Heart left ventricle (tissue), 16 donors: ENCODE data around the gene CHMP3. TPM values are rescaled to one million over a fixed set of nuclear protein-coding genes. Genes with fewer than 3 reads are reported as not detected.

Experiments used
- ATAC-seq, 4 donors: fragments of 200-7000 bp; cut with Tn5 transposase; one replicate each; pipeline ENCODE4 v1.9.1; 2020 to 2022; ENCODE audit warnings: moderate library complexity in 4 of 4, mild to moderate bottlenecking in 3 of 4, moderate number of reproducible peaks in 1 of 4
- DNase-seq, 5 donors: peaks; one replicate each; pipeline ENCODE4 v3.0.0-alpha.2; 2020
- H3K27ac ChIP-seq, 12 donors: fragments of 200-600 bp; sonication (generic) in 4 of 12; one replicate each; pipeline versions ENCODE4 v1.5.0 to v1.8.0; 2016 to 2022; ENCODE audit warnings: mild to moderate bottlenecking in 2 of 12
- H3K27me3 ChIP-seq, 9 donors: fragments of 200-600 bp; sonication (generic) in 2 of 9; one replicate each; pipeline versions ENCODE4 v1.5.1 to v1.8.0; 2016 to 2022; ENCODE audit warnings: mild to moderate bottlenecking in 3 of 9
- H3K36me3 ChIP-seq, 9 donors: fragments of 200-600 bp; sonication (generic) in 2 of 9; one replicate each; pipeline versions ENCODE4 v1.5.0 to v1.8.0; 2018 to 2022; ENCODE audit warnings: mild to moderate bottlenecking in 2 of 9
- H3K4me1 ChIP-seq, 12 donors: fragments of 200-600 bp; sonication (generic) in 4 of 12; one replicate each; pipeline versions ENCODE4 v1.5.0 to v1.8.0; 2016 to 2022; ENCODE audit warnings: mild to moderate bottlenecking in 3 of 12
- H3K4me3 ChIP-seq, 12 donors: fragments of 200-600 bp; sonication (generic) in 4 of 12; one replicate each; pipeline versions ENCODE4 v1.5.0 to v1.8.0; 2017 to 2022; ENCODE audit warnings: mild to moderate bottlenecking in 9 of 12, moderate library complexity in 4 of 12
- H3K9me3 ChIP-seq, 12 donors: fragments of 200-600 bp; sonication (generic) in 4 of 12; one replicate each; pipeline versions ENCODE4 v1.5.0 to v1.8.0; 2016 to 2022; ENCODE audit warnings: mild to moderate bottlenecking in 1 of 12
- POLR2A ChIP-seq, 2 donors: fragments of 450-650 bp; IDR thresholded peaks; one replicate each; pipeline ENCODE4 v1.6.1; 2017; ENCODE audit warnings: antibody characterized with exemption in 2 of 2, mild to moderate bottlenecking in 2 of 2, moderate library complexity in 2 of 2
- WGBS, 4 donors: extraction: QIAGEN DNeasy Blood & Tissue Kit in 2 of 4; methylation state at CpG; one replicate each; pipeline versions ENCODE4 v1.1.5 to v1.1.7; 2013 to 2018; 5-methylcytosine and 5-hydroxymethylcytosine counted together
- intact Hi-C, 10 donors: fragments of 100-400 bp; cut with DNase I; formaldehyde crosslinking; loops; one replicate each; pipeline versions ENCODE4 v1.11.1 to v1.14.2; 2022
- polyA plus RNA-seq, 2 donors: library from polyadenylated mRNA; stranded (reverse); fragments of 200-250 nt; gene quantifications; one replicate each; pipeline ENCODE4 v1.2.3, GENCODE V29; 2013
- total RNA-seq, 9 donors: library from RNA; depleted of rRNA in 2 of 9; stranded (reverse); fragments of >200 nt in 2 of 9; fragmentation: NEBNext Ultra II Directional in 3 of 9; extraction: Animal tissue kit (Norgen Biotek cat#: 25700) in 3 of 9; gene quantifications; one replicate each; pipeline versions ENCODE4 v1.1.0 to v1.2.4, GENCODE V29; 2016 to 2023
- TF ChIP-seq, protein P1 (sequence below), 12 donors: fragments of 200-600 bp; sonication (generic) in 4 of 12; IDR thresholded peaks; one replicate each; pipeline versions ENCODE4 v1.5.0 to v1.8.0; 2018 to 2022; ENCODE audit warnings: antibody characterized with exemption in 12 of 12, mild to moderate bottlenecking in 5 of 12
- donor health status: ischemic (EF 13 %, LVEDD 7.1; RV severe dilation, severe dysfunction).
- donor health status: healthy with polysubstance abuse.
- donor health status: DM: no; HTN: yes; CAD: no.
- donor health status: DM: no; HTN: no; CAD: no.
- donor health status: ischemic (EF 25% LVEDD 6.9; RV normal size, moderate dysfunction).
- donor health status: ischemic (EF 25% LVEDD 5.7; RV mildly dilated, moderate dysfunction).
- donor health status: healthy.
- donor health status: DM: yes; HTN: yes; CAD: no.
- donor health status: ischemic (EF 35%, LVEDD 5.7; RV mildly dilated, moderate dysfunction).
- donor health status: nonischemic (EF 11% LVEDD 7.7; RV severe dilation, severe dysfunction).
- donor health status: DM: yes; HTN: yes; CAD: no.
- donor health status: PGD.
- donor health status: ischemic (EF 29% LVEDD 5.4; RV normal size, mild dysfunction).
- donor health status: nonischemic (EF 23%, LVEDD 6.1; RV moderate dilation, normal function).

Gene CHMP3
- total and polyA plus RNA-seq, 11 donors, result 50.0 to 178 (median 144) TPM

DNA sequence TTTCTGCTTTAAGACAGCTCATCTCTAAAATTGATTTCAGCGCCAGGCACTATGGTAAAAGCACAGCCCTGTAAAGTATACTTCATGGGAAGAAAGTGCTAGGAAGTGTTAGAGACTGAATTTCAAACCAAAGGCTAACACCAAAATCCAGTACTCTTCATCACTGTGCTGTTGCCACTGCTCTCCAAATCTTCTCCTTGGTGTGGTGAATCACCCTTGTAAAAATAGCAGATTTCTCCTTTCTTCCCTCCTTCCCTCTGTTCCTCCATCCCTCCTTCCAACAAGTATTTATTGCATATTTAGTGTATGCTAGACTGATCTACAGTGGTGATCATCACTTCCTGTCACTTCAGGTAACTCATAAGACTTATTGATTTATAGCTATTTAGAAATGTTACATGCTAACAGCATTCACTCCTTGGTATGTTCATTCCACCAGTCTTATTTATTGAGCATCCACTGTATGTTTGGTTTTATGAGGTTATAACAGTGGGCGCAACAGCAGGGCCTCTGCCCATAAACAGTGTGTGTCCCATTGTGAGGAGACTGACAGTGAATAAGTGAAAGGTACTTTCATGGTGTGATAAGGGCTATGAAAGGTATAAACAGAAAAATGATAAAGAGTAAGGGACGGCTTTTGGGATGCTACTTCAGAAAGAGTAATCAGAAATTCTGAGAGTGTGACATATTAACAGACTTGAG lies 102.0 kb downstream of the CHMP3 start:
- no peak overlapping the region for H3K27ac ChIP-seq
- peaks cover 0 to 100% (median 99%) of the 10 kb centered on the region in 9 donors for H3K36me3 ChIP-seq
- no peak for TF ChIP-seq POLR2A (IDR thresholded peaks at IDR 0.05)
- TF ChIP-seq, protein P1, sequence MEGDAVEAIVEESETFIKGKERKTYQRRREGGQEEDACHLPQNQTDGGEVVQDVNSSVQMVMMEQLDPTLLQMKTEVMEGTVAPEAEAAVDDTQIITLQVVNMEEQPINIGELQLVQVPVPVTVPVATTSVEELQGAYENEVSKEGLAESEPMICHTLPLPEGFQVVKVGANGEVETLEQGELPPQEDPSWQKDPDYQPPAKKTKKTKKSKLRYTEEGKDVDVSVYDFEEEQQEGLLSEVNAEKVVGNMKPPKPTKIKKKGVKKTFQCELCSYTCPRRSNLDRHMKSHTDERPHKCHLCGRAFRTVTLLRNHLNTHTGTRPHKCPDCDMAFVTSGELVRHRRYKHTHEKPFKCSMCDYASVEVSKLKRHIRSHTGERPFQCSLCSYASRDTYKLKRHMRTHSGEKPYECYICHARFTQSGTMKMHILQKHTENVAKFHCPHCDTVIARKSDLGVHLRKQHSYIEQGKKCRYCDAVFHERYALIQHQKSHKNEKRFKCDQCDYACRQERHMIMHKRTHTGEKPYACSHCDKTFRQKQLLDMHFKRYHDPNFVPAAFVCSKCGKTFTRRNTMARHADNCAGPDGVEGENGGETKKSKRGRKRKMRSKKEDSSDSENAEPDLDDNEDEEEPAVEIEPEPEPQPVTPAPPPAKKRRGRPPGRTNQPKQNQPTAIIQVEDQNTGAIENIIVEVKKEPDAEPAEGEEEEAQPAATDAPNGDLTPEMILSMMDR (IDR thresholded peaks at IDR 0.05), result no peak
- peaks cover 0 to 47% (median 22%) of the 10 kb centered on the region in 12 donors for H3K4me1 ChIP-seq
- H3K27me3 ChIP-seq, result no peaks in the 10 kb centered on the region
- no peaks in the 10 kb centered on the region for H3K9me3 ChIP-seq
- ATAC-seq, result no peak
- WGBS, 4 donors, result 94 to 98% (median 96%) methylated on average over 3 of the region's 3 CpGs
- DNase-seq, result no peak
- no peak overlapping the region for H3K4me3 ChIP-seq
- intact Hi-C loops, result loop anchor here in 1 of 10 donors (10.0 kb wide), 1 partner anchor 164 kb away; the partner anchor contains the start of gene RNF103

DNA sequence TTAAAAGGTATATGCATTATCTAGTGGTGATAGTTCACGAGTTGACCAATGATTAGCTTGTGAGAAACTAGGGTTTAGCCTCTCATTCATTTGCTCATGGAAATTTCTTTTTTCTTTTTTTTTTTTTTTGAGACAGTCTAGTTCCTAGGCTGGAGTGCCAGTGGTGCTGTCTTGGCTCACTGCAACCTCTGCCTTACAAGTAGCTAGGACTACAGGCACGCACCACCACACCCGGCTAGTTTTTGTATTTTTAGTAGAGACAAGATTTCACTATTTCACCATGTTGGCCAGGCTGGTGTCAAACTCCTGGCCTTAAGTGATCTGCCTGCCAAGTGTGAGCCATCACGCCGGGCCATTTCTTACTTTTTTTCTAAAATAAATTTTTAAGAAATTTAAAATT lies 108.1 kb downstream of the CHMP3 start:
- Histone ChIP-seq H3K36me3 (peaks cover 0 to 100% (median 93%) of the 10 kb centered on the region in 9 donors), H3K27me3 (no peaks in the 10 kb centered on the region), H3K4me3 (no peak overlapping the region), H3K4me1 (peaks cover 0 to 50% (median 27%) of the 10 kb centered on the region in 12 donors), H3K9me3 (no peaks in the 10 kb centered on the region), H3K27ac (no peak overlapping the region)
- no peak for TF ChIP-seq POLR2A (IDR thresholded peaks at IDR 0.05)
- TF ChIP-seq, protein P1 (IDR thresholded peaks at IDR 0.05), result no peak
- 82 to 94% (median 91%) methylated on average over 5 of the region's 5 CpGs for WGBS, 4 donors
- intact Hi-C loops, result no loop called here
- no peak for ATAC-seq
- no peak for DNase-seq

DNA sequence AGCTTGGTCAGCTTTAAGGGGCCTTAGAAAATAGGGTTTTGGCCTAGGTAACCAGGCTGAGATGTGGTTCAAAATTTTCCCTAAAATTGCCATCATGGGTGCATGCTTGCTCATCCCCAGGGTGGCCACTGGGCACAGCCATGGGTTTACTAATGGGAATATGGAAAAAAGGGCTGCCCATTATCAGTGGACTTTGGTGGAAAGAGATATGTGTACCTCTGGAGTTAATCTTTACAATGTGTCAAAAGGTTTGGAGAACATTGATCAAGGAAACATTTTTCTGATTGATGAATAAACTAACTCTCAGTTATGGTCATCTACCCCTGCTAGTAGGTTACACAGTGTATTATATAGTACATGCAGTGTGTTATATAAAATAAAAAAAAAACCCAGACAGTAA lies 109.0 kb downstream of the CHMP3 start:
- no peaks in the 10 kb centered on the region for H3K9me3 ChIP-seq
- H3K36me3 ChIP-seq, result peaks cover 0 to 98% (median 90%) of the 10 kb centered on the region in 9 donors
- H3K27ac ChIP-seq, result peak overlapping the region in 8 of 12 donors; percentile 8 to 44 (median 18)
- ATAC-seq (peak in 2 of 4 donors; percentile 10 to 17), DNase-seq (no peak)
- no peak overlapping the region for H3K4me3 ChIP-seq
- H3K27me3 ChIP-seq, result no peaks in the 10 kb centered on the region
- intact Hi-C loops, result loop anchor here in 1 of 10 donors (5.0 kb wide), 1 partner anchor 108 kb away; the partner anchor contains the start of gene CHMP3
- H3K4me1 ChIP-seq, result peaks cover 0 to 59% (median 36%) of the 10 kb centered on the region in 12 donors
- TF ChIP-seq, protein P1 (IDR thresholded peaks at IDR 0.05), result no peak
- TF ChIP-seq POLR2A (IDR thresholded peaks at IDR 0.05), result no peak

DNA sequence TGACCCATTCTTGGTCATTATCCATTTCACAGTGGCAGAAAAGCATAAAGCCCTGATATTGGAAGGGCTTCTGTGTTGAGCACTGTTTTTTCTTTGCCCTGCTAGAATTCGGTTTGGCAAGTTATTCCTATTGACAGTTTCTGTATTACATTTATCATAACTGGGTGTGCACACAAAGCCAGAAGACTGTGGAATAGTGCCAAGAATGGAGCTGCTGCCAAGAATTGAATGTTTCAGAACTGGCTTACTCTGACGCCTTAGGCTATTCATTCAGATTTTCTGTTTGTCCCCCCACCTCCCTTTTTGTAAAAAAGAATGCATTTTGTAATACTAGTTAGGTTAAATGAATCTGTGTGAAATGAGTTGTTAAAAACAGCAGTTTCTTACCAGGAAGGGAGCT lies 109.4 kb downstream of the CHMP3 start:
- H3K36me3 ChIP-seq, result peaks cover 0 to 95% (median 86%) of the 10 kb centered on the region in 9 donors
- H3K27ac ChIP-seq, result peak overlapping the region in 9 of 12 donors; percentile 8 to 44 (median 21)
- peak in 4 of 5 donors; percentile 58 to 76 (median 70) for DNase-seq
- 3 to 15% (median 6%) methylated on average over 2 of the region's 2 CpGs for WGBS, 4 donors
- peak; percentile 71 to 87 (median 81) for ATAC-seq
- H3K9me3 ChIP-seq, result no peaks in the 10 kb centered on the region
- intact Hi-C loops, result loop anchor here in 1 of 10 donors (5.0 kb wide), 1 partner anchor 108 kb away; the partner anchor contains the start of gene CHMP3
- H3K27me3 ChIP-seq, result no peaks in the 10 kb centered on the region
- TF ChIP-seq, protein P1 (IDR thresholded peaks at IDR 0.05), result no peak
- TF ChIP-seq POLR2A (IDR thresholded peaks at IDR 0.05), result no peak
- H3K4me1 ChIP-seq, result peaks cover 0 to 61% (median 40%) of the 10 kb centered on the region in 12 donors
- no peak overlapping the region for H3K4me3 ChIP-seq
